ENCODE data around the gene ATAT1.
A peak's percentile ranks its signal among the peaks of the same experiment; 100 is the strongest.
"Not testable (repeated sequence)": the region's sequence is repeated elsewhere in the genome, so short reads cannot be mapped to it uniquely, and the experiment has no call there.

Gene ATAT1

DNA sequence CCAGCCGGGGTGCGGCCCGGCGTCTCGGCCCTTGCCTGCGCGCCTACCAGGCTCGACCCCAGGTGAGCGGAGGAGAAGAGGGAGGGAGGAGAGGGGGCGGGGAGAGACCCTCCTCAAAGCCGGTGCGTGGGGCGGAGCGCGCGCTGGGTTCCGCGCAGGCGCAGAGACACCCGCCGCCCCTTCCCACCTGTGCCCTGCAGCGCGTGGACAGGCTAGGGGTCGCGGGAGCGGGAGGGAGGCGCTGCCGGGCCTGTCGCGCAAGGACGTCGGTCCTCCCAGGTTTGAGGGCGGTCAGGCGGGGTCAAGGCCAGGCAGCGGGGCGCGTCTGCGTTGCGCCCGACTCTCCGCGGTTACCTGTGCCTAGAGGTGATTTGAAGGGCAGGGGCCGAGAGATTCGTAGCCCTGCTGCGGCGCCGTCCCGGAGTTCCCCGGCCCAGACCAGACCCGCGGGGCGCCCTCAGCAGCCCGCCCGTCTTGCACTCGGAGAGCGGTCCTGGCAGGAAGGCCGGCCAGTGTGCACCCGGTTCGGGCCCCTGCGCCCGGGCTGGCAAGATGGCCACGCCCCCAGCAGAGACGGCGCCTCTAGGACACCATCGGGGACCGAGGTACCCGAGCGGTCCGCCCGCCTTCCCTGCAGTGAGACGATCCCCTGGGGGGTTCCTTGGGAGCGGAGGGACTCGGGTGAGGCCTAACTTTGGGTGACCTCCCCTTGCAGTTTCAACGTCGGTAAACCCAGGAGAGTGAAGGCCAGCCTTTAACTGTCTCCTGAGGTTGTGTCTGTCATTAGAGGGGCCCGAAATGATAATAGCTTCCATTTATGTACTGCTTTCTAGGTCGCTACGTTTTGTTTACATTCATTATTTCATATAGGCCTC lies 20.8 kb downstream of the ATAT1 start:
- DNase-seq (ENCODE audit: low spot score), result peak; percentile 87

DNA sequence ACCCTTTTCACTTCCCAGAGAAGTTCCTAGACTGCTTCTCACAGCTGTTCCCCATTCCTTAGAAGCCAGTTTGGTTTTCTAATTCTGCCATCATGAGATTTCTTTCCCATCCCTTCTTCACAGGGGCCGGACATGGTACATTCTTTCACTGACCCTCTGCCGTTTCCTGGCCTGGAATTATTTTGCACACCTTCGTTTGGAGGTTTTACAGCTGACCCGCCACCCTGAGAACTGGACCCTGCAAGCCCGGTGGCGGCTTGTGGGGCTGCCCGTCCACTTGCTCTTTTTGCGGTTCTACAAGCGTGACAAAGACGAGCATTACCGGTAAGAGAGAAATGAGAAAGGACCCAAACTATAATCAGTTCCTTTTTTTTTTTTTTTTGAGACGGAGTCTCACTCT lies 24.5 kb downstream of the ATAT1 start:
- no peak for DNase-seq (ENCODE audit: low spot score)

DNA sequence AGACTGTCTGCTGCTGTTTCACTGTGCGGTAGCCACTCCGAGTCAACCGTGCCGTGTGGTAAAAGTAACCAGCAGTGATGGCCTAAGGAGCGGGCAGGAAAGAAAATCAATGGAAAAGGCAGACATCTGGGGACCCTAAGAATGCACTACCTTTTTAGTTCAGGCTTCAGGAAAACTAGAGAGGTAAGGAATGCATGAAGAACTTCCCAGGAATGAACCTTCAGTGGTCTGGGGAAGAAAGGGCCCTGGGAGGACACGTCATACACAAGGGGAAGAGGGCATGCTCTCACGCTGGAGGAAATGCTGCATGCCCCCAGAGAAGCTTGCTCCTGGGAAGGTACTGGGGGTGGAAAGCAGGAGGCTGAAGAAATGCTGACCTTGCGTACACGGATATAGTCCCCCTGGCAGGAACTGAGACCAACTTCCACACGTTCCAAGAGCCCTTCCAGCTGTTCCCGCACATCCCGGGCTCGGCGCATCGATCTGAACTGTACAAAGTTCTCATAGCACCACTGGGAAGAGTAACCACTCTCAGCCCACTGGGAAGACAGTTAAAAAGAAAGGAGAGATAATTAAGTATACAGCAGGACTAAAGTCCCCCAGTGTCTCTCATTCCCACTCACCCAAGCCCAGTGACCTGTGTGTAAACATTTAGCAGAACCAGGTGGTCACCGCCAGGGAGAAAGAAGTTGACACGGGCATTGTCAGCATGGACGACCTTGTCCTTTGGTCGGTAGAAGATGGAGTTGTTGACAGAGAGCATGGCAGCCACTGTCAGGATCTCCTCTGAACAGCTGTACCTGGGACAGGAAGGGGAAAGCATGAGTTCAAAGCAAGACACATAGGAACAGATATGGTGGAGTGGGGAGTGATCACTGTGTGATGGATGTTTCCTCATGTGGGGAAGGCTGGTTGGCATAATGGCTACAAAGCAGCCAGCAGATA lies 28.4 kb downstream of the ATAT1 start:
- DNase-seq (ENCODE audit: low spot score), result no peak

DNA sequence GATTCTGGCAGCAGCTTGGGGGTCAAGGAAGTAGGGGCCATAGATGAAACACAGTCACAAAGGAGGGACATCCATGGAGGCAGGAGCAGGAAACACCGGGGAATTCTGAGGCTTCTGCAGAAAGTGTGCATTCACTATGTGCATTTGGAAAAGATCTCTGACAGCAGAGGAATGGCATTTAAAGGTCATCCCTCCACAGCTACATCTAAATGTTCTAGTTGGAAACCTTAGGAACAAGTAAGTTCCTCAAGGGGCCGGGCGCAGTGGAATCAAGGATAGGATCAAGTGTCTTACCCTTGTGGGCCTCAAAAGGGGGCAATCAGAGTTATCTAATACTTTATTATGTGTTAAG lies 29.0 kb downstream of the ATAT1 start:
- DNase-seq (ENCODE audit: low spot score), result no peak

DNA sequence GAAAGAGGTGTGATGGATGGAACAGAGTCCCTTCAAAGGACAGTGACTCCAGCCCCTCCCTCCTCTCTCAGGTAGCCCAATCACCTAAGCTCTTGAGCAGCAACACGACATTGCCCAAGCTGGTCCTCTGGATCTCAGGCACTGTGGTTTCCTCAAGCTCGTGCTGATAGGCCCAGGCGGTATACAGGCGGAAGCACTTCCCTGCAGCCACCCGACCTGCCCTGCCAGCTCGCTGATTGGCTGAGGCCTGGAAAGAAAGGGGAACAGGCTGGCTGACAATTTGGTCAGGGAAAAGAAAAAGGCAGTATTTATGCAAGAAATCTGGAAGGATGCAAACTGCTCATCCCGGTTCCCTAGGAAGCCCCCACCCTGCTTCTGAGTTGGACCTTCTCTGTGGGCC lies 29.8 kb downstream of the ATAT1 start:
- DNase-seq (ENCODE audit: low spot score), result no peak

DNA sequence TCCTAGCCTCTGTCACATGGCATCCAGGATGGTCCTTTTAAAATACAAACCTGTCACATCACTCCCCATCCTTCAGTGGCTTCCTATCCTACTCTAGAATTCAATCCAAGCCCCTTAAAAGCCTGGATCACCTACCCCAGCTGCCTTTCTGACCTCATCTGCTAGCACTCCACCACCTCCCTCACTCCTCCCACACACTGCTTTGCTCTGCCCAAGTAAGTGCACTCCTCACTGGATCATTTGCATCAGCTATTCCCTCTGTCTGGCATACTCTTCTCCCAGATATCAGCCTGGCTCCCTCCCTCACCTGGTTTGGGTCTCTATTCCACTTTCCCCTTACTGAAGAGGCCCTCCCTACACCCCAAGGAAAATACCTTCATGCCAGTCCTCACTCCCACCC lies 30.8 kb downstream of the ATAT1 start:
- no peak for DNase-seq (ENCODE audit: low spot score)

DNA sequence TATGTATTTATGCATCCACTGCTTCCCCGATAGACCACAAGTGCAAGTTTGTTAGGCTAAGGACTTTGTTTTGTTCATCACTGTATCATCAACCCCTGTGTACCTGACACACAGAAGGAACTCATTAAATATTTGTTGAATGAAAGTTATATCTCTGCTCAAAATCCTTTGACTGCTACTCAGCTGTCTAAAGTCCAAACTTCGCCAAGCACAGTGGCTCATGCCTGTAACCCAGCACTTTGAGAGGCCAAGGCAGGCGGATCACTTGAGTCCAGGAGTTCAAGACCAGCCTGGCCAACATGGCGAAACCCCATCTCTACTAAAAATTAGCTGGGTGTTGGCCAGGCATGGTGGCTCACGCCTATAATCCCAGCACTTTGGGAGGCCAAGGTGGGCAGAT lies 31.2 kb downstream of the ATAT1 start:
- not testable (repeated sequence) for DNase-seq (ENCODE audit: low spot score)

DNA sequence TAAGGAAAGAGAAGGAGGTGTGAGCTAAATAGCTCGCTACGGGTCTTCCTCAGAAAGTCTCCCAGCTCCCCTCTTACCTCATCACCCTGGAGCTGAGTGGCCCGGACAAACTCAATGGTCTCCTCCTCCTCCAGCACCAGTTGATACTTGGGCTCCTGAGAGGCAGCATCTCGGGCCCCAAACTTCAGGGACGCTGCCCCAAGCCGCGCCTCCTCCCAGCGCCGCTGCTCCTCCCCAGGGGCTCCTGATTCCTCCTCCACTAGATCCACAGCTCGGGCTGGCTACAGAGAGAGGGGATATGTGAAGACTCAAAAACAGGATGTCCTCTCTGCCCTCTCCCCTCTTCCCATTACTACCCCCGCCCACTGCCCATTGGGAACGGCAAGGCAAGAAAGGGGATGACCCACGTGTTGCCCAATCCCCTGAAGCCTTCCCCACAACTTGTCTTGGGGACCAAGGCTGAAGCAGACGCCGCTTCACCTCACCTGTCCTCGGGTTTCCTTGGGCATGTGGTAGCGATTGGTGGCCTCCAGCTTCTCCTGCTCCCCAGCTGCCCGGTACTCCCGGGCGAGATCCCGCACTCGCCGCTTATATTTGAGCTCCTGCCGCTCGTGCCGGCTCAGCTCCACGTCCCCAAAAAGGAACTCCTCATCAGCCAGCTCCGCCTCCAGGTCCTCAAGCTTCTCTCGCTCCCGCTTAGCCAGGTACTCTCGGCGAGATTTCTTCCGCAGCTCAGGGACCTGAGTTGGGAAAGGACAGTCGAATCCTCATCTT lies 38.5 kb downstream of the ATAT1 start:
- no peak for DNase-seq (ENCODE audit: low spot score)

DNA sequence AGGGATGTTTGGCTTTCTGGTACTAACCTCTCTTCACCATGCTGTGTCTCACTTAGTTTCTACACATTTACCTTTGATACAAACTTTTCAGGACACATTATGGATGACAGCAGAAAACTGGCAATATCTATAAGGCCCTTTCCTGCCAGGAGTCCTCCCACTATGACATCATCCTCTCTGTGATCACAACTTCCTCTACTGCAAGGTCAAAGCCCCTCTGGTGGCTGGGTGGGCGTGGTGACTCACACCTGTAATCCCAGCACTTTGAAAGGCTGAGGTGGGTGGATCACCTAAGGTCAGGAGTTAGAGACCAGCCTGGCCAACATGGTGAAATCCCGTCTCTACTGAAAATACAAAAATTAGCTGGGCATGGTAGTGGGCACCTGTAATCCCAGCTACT lies 39.6 kb downstream of the ATAT1 start:
- not testable (repeated sequence) for DNase-seq (ENCODE audit: low spot score)

DNA sequence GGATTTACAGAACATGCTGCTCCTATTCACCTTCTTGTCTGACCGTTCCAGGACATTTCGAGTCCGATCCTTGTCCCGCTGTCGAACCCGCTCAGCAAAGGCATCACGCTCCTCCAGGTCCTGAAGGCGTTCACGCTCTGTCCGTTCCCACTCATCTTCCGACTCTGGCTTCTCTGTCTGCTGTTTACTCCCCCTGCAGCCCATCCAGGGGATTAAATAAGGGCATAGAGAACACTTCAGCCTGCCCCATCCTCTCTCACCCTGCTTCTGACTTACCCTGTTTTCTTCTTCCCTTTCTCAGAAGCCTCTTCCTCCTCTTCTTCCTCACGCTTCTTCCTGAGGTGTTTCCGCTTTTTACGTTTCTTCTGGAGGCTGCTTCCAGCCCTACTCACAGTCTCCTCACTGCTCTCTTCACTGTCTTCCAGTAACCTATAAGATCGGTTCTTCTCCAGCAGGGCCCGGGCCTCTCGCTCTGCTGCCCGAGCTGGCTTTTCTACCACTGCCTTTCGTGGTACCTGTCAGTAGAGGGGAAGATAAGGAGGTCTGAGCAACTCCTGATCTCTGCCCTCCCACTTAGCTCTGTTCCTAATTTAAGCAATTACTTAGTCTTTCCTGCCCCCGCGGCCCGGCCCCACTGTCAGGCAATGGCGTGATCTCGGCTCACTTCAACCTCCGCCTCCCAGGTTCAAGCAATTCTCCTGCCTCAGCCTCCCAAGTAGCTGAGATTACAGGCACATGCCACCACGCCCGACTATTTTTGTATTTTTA lies 44.3 kb downstream of the ATAT1 start:
- no peak for DNase-seq (ENCODE audit: low spot score)

DNA sequence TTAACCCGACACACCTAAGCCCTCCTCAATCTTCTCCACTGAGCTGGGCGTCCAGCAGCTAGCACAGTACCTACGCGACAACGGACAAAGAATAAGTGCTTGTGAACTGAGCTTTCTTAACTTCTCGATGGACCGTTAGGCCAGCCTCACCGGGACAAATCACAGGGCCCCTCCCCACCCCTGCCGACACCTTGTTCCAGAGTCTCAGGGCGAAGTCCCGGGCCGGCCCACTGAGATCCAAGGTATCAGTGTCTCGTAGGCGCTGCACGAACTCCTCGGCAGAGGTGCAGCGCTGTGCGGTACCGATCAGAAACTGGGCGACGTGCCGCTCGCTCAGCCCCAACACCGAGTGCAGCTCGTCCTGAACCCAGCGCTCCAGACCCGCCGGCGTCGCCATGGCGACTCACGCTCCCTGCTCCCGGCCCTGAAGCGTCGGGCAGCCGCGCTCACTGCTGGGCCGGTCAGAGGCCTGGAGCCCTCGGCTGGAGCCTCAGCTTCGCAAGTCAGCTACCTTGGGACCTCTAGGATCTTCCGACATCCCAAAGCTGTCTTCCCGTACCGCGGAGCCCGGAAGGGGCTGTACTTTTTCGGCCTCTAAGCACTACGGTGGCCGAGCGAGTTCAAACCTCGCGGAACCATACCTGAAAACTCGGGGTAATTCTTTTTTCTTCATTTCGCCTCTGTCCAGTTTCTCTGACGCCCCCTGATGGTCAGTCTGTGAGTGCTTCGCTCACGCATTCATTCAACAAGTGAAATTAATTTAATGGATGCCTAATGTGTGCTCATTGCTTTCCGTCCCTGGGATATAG lies 46.0 kb downstream of the ATAT1 start, which contains the start of gene DHX16:
TSS of gene DHX16 (minus strand) at position 562 of the 809 bp plus-strand sequence. CDS start at position 397, 165 bp downstream.
- peak; percentile 97 for DNase-seq (ENCODE audit: low spot score)

DNA sequence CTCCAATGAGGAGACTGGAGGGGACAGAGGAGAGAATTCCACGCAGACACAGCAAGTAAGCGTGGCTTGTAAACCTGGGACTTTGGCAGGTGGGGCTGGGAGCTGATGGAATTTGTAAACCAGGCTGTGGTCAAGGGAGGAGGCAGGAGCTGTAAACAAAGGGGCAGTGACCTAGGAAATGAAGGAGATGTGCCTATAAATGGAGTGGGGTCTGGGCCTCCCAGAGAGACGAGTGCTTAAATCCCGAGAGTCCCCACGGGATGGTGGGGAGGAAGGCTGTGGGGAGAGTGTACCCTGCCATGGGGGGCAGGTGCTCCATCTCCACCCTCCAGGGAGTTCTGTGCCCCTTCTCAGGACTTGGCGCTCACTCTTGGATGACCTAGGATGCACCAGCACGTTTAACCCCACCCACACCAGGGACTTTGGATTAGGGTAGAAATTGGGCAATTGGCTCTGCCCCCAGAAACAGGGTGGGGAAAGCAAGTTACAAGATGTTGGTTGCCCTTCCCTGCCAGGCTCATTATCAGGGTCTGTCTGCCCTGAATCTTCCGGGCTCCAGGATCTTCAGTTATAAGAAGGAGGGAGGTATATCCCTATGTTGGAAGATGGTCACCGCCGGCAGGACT lies 50.1 kb downstream of the ATAT1 start:
- no peak for DNase-seq (ENCODE audit: low spot score)

DNA sequence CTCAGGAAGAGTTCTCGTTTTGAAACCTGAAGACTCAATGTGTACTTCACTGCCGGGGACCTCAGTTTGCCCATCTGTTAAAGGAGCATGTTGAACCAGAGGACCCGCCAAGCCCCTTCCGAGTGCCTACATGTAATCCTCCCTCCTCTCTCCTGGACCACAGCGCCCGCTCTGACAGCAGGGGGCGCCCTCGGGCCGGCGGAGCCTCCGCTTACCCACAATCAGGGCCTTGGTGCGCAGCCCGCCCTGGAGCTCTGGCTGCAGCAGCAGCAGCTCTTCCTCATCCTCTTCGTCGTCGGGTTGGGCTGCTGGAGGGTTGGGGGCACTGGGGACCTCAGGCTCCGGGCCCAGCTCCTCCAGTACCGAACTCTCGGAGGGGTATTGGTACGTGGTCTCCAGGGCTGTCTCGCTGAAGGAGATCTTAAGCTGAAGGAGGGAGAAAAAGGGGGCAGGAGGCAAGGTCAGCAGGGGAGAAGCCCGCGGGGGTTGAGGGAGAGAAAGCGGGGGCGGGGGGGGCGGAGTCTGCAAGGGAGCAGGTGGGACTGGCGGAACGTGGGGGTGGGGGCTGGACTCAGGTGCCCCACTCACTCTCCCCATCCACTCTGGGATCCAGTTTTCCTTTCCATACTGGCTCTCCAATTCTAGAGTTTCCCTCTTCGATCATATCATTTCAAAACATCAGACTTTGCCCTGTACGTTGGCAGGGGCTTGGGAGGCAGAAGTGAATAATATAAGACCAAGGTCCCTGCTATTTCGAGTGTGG lies 52.5 kb downstream of the ATAT1 start:
- peak; percentile 79 for DNase-seq (ENCODE audit: low spot score)

DNA sequence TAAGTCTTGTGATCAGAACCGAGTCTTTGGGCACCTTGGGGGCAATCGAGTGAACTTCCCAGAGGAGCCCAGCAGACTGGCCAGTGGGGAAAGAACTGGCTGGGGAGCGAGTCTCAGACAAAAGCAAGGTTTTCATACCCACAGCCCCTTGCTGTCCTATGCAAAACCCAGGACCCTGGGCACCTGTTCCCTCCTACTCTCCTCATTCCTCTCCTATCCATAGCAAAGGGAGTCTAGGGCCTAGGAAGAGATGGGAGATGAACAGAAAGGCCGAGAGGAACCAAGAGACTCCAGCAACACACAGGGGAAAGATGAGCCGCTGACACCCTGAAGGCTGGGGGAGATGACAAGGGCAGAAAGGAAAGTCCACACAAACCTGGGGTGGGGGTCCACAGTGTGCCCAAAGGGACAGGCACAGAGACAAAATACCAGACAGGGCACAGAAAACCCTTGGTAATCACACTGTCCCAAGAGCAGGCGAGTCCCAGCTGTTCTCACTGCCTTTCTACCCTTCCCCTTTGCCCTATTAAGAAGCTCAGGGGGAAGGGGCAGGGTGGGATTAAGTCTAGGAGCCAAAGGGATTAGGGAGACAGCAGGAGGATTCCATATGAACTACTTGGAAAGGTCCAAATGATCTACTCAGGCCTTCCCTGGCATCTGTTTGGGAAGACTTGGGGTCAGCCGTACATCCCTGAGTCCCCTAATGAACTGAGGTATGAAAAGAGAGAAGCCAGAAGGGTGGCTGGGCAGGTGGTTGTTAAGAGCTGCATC lies 53.3 kb downstream of the ATAT1 start:
- no peak for DNase-seq (ENCODE audit: low spot score)

DNA sequence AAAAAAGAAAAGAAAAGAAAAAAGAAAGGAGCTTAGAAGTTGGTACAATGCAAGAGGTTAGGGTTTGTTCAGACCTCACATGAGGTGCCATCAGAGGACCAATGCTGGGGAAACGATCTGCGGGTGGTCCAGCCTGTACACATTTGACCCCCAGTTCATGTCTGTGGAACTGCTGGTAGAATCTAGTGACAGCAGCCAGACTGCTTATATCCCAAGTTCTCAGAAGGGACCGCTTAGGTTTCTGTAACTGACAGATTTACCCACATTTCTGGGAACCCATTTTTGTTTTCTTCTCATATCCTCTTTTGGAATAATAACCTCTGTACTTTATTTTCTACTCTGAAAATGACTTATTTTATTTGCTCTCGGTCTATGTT lies 55.1 kb downstream of the ATAT1 start:
- DNase-seq (ENCODE audit: low spot score), result no peak

DNA sequence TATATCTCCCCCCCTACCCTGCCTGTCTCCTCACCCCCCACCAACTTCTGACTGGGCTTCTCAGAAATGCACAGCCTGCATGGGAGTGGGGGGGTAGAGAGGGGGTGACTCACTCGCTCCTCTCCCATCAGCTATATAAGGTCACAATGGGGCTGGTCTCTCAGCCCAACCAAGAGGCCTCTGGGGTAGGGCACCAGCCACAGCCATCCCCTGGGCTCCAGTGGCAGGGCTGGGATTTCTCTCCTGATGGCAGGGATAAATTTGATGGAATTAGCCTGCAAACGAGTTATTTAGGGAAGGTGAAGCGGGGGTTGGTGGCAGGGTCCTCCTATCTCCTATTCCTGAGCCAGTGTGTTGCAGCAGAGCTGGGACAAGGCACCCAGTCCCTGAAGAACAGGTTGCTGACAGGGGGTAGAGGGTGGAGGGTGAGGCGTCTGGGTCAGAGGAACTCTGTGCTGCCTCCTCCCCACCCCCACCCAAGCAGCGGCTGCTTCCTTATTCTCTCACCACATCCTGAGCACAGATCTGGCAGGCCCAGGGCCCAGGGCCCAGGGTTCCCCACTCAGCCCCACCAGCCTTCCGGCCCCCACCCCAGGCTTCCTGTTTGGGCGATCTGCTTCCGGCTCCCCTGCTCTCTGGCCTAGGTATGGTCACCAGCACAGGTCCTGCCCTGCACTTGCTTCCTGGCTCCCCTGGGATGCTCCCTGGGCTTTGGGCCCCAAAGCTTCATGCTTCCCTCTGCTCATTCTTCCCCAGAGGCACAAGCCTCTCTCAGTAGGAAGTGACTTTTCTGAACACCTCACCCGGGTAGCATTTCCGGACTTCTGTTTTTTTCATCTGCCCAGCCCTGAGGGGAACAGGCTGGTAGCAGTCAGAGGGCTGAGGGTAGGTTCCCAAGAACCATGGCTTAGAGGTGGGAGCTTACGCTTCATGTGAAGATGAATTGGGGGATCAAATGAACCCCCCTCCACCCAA lies 55.8 kb downstream of the ATAT1 start:
- no peak for DNase-seq (ENCODE audit: low spot score)
